Measurements from ENCODE around the gene UNC13A. TPM values are rescaled to one million over a fixed set of nuclear protein-coding genes. Genes with fewer than 3 reads are reported as not detected.
"Not testable (repeated sequence)": the region's sequence is repeated elsewhere in the genome, so short reads cannot be mapped to it uniquely, and the experiment has no call there.

UNC13A gene
- total and polyA plus RNA-seq, 2 donors, result 0.25 to 0.48 TPM

- 66% methylated on average over 3 of the region's 3 CpGs for WGBS
- Histone ChIP-seq H3K36me3 (ENCODE audit: insufficient read depth) (peaks cover 12% of the 10 kb centered on the region), H3K27ac (ENCODE audit: low read depth) (no peak overlapping the region), H3K4me1 (ENCODE audit: insufficient read depth) (no peaks in the 10 kb centered on the region), H3K4me3 (ENCODE audit: low read depth, low read length) (no peak overlapping the region)
- DNase-seq (ENCODE audit: extremely low spot score), result no peak
Observed at GRCh38 chr19:17565611-17566010, 122.5 kb downstream of the UNC13A start.

DNA sequence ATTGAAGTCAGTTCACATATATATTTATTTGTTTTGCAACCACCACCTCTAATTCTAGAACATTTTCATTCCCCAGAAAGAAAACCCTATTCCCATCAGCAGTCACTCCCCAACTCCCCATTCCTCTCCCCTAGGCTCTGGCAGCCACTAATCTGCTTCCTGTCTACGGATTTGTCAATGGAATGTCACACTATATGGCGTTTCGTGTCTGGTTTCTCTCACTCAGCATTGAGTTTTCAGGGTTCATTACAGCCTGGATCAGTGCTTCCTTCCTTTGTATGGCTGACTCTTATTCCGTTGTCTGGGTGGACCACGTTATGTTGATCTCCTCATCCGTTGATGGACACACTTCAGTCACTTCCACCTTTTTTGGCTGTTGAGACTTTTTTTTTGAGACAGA lies 123.4 kb downstream of the UNC13A start:
- H3K27ac ChIP-seq (ENCODE audit: low read depth), result no peak overlapping the region
- H3K36me3 ChIP-seq (ENCODE audit: insufficient read depth), result peaks cover 9% of the 10 kb centered on the region
- no peaks in the 10 kb centered on the region for H3K4me1 ChIP-seq (ENCODE audit: insufficient read depth)
- H3K4me3 ChIP-seq (ENCODE audit: low read depth, low read length), result no peak overlapping the region
- 49% methylated on average over 6 of the region's 6 CpGs for WGBS
- DNase-seq (ENCODE audit: extremely low spot score), result no peak

DNA sequence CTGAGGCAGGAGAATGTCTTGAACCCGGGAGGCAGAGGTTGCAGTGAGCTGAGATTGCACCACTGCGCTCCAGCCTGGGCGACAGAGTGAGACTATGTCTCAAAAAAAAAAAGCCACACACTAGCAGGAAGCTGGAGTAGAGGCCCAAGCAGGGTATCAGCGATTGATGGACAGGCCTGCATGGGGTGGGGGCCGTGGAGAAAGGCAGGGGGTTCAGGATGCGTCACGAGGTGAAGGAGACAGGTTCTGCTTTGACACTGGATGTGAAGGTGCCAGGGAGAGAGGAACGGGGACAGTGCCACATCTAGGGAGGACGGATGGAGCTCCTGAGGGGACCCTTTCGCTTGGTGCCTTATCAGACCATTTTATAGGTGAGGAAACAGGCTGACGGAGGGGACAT lies 125.6 kb downstream of the UNC13A start:
- Histone ChIP-seq H3K36me3 (ENCODE audit: insufficient read depth) (peaks cover 9% of the 10 kb centered on the region), H3K27ac (ENCODE audit: low read depth) (no peak overlapping the region), H3K4me3 (ENCODE audit: low read depth, low read length) (no peak overlapping the region), H3K4me1 (ENCODE audit: insufficient read depth) (no peaks in the 10 kb centered on the region)
- DNase-seq (ENCODE audit: extremely low spot score), result no peak
- 79% methylated on average over 11 of the region's 11 CpGs for WGBS

- 97% methylated on average over 4 of the region's 4 CpGs for WGBS
- Histone ChIP-seq H3K4me3 (ENCODE audit: low read depth, low read length) (no peak overlapping the region), H3K27ac (ENCODE audit: low read depth) (no peak overlapping the region), H3K36me3 (ENCODE audit: insufficient read depth) (peaks cover 6% of the 10 kb centered on the region), H3K4me1 (ENCODE audit: insufficient read depth) (no peaks in the 10 kb centered on the region)
- DNase-seq (ENCODE audit: extremely low spot score), result no peak
Observed at GRCh38 chr19:17562097-17562496, 126.1 kb downstream of the UNC13A start.

- DNase-seq (ENCODE audit: extremely low spot score), result no peak
Observed at GRCh38 chr19:17560205-17560595, 128.0 kb downstream of the UNC13A start.

DNA sequence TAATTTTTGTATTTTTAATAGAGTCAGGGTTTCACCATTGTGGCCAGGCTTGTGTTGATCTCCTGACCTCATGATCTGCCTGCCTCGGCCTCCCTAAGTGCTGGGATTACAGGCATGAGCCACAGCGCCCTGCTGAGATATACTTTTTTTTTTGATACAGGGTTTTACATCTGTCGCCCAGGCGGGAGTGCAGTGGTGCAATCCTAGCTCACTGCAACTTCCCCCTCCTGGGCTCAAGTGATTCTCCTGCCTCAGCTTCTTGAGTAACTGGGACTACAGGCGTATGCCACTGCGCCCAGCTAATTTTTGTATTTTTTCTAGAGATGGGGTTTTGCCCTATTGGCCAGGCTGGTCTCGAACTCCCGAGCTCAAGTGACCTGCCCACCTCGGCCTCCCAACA lies 130.7 kb downstream of the UNC13A start:
- Histone ChIP-seq H3K36me3 (ENCODE audit: insufficient read depth) (no peaks in the 10 kb centered on the region), H3K4me1 (ENCODE audit: insufficient read depth) (no peaks in the 10 kb centered on the region)
- WGBS, result 87% methylated on average over 9 of the region's 9 CpGs

More at GRCh38 chr19:17560205-17560595, 128.0 kb downstream of the UNC13A start:
- 81% methylated on average over 14 of the region's 14 CpGs for WGBS
- H3K4me1 ChIP-seq (ENCODE audit: insufficient read depth), result no peaks in the 10 kb centered on the region
- no peak overlapping the region for H3K27ac ChIP-seq (ENCODE audit: low read depth)
- H3K4me3 ChIP-seq (ENCODE audit: low read depth, low read length), result no peak overlapping the region
- H3K36me3 ChIP-seq (ENCODE audit: insufficient read depth), result peaks cover 5% of the 10 kb centered on the region

GRCh38 chr19:17556995-17557394 lies 131.2 kb downstream of the UNC13A start:
- WGBS, result 87% methylated on average over 7 of the region's 7 CpGs
- Histone ChIP-seq H3K4me1 (ENCODE audit: insufficient read depth) (no peaks in the 10 kb centered on the region), H3K27ac (ENCODE audit: low read depth) (no peak overlapping the region), H3K36me3 (ENCODE audit: insufficient read depth) (no peaks in the 10 kb centered on the region), H3K4me3 (ENCODE audit: low read depth, low read length) (no peak overlapping the region)
- no peak for DNase-seq (ENCODE audit: extremely low spot score)

More for the DNA sequence above, 130.7 kb downstream of the UNC13A start:
- DNase-seq (ENCODE audit: extremely low spot score), result no peak
- H3K27ac ChIP-seq (ENCODE audit: low read depth), result no peak overlapping the region
- no peak overlapping the region for H3K4me3 ChIP-seq (ENCODE audit: low read depth, low read length)

GRCh38 chr19:17555929-17556813 lies 132.0 kb downstream of the UNC13A start:
- WGBS, result 7% methylated on average over 46 of the region's 46 CpGs
- Histone ChIP-seq H3K4me1 (ENCODE audit: insufficient read depth) (no peaks in the 10 kb centered on the region), H3K27ac (ENCODE audit: low read depth) (peak overlapping the region; percentile 57), H3K36me3 (ENCODE audit: insufficient read depth) (no peaks in the 10 kb centered on the region), H3K4me3 (ENCODE audit: low read depth, low read length) (peak overlapping the region; percentile 82)
- no peak for DNase-seq (ENCODE audit: extremely low spot score)

DNA sequence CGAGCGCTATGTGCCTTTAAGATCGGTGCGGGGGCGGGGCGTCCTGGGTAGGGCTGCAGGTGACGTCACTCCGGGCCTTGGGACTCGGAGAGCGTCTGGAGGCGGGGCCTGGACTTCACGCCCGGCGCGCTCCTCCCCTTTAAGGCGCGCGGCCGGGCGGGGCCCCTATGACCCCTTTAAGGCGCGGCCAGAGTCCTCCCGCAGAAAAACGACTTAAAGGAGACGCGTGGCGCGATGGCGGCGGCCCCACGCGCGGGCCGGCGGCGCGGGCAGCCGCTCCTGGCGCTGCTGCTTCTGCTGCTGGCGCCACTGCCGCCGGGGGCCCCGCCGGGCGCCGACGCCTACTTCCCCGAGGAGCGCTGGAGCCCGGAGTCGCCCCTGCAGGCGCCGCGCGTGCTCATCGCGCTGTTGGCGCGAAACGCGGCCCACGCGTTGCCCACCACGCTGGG lies 132.7 kb downstream of the UNC13A start, which contains the start of gene COLGALT1:
Gene COLGALT1 (plus strand): TSS at position 170 of the 449 bp plus-strand sequence. CDS start 65 bp downstream, at position 235.
- Histone ChIP-seq H3K27ac (ENCODE audit: low read depth) (peak within 1 kb of the TSS; percentile 57), H3K4me3 (ENCODE audit: low read depth, low read length) (peak within 1 kb of the TSS; percentile 82), H3K4me1 (ENCODE audit: insufficient read depth) (no peaks in the 10 kb centered on the region), H3K36me3 (ENCODE audit: insufficient read depth) (no peaks in the 10 kb centered on the region)
- under 1% methylated on average over 64 of the region's 64 CpGs for WGBS
- DNase-seq (ENCODE audit: extremely low spot score), result peak; percentile 91

DNA sequence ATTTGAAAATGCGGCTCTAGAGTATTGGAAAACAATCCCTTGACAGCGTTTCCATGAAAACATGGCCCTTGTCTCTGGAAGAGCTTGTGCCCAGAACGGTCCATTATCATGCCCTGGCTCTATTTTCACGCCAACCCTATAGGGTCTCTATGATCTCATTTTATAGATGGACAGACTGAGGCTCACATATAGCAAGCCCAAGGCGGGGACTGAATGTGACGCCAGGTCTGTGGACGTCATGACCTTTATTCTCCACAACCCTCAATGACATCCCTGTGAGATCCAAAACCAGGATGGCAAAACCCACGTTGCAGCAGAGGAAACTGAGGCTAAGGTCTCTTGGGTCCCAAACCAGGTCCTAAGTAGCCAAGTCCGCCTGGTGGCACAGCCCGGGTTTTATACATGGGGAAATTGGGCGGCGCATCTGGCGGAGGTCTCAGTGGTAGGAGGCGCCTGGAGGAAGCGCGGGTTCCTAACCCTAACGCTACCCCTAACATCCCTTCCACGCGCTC lies 133.1 kb downstream of the UNC13A start:
- H3K36me3 ChIP-seq (ENCODE audit: insufficient read depth), result no peaks in the 10 kb centered on the region
- peak overlapping the region; percentile 82 for H3K4me3 ChIP-seq (ENCODE audit: low read depth, low read length)
- DNase-seq (ENCODE audit: extremely low spot score), result no peak
- no peak overlapping the region for H3K27ac ChIP-seq (ENCODE audit: low read depth)
- 13% methylated on average over 19 of the region's 19 CpGs for WGBS
- no peaks in the 10 kb centered on the region for H3K4me1 ChIP-seq (ENCODE audit: insufficient read depth)

DNA sequence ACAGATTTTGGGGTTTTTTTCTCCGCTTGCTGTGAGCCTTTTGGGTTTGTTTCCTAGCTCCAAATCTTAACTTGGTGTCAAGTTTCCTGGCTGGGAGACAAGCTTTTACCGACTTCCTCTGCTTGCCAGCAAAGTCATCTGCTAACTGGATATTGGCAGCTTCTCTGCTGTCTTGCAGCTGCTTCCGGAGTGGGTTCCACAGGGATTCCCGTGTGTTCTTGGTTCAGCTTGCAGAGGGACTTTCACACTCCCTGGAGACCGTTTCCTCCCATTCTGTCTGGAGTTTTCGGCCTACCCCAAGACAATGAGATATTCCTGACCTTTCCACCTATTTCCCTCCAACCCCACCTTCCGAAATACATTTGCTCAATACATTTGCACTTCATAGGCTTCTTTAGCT lies 134.9 kb downstream of the UNC13A start:
- WGBS, result 16% methylated on average over 7 of the region's 7 CpGs

DNA sequence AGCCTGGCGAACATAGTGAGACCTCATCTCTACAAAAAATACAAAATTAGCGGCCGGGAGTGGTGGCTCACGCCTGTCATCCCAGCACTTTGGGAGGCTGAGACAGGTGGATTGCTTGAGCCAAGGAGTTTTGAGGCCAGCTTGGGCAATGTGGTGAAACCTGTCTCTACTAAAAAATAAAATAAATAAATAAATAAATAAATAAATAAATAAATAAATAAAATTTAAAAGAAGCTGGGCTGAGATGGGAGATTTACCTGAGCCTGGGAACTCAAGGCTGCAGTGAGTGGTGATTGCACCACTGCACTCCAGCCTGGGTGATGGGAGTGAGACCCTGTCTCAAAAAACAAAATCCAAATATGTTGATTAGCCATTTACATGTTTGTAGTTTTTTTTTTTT lies 135.4 kb downstream of the UNC13A start:
- H3K4me3 ChIP-seq (ENCODE audit: low read depth, low read length); H3K4me1 ChIP-seq (ENCODE audit: insufficient read depth); DNase-seq (ENCODE audit: extremely low spot score); H3K36me3 ChIP-seq (ENCODE audit: insufficient read depth); H3K27ac ChIP-seq (ENCODE audit: low read depth): not testable (repeated sequence)
- WGBS, result 95% methylated on average over 4 of the region's 4 CpGs

More for the DNA sequence above, 134.9 kb downstream of the UNC13A start:
- Histone ChIP-seq H3K27ac (ENCODE audit: low read depth) (no peak overlapping the region), H3K4me3 (ENCODE audit: low read depth, low read length) (no peak overlapping the region), H3K36me3 (ENCODE audit: insufficient read depth) (no peaks in the 10 kb centered on the region), H3K4me1 (ENCODE audit: insufficient read depth) (no peaks in the 10 kb centered on the region)
- DNase-seq (ENCODE audit: extremely low spot score), result no peak
